Spleen (tissue), 11 donors: ENCODE results near the gene RBM47. TPM values are rescaled to one million over a fixed set of nuclear protein-coding genes. Genes with fewer than 3 reads are reported as not detected.

Source experiments
- DNase-seq: peaks from one replicate; pipeline ENCODE4 v3.0.0-alpha.2; 2020
- H3K27ac ChIP-seq, 8 donors: fragments of 200-600 bp; sonication (generic) in 7 of 8; 1 replicate in 4 of 8; 2 replicates in 4 of 8; pipeline versions ENCODE4 v1.5.0 to v1.8.0; 2016 to 2021; ENCODE audit warnings: inconsistent platforms in 4 of 8, mild to moderate bottlenecking in 4 of 8, moderate library complexity in 1 of 8
- H3K27me3 ChIP-seq, 7 donors: fragments of 200-600 bp; sonication (generic) in 6 of 7; replicated peaks in 1 of 7; 1 replicate in 4 of 7; 2 replicates in 3 of 7; pipeline versions ENCODE4 v1.5.0 to v1.8.0; 2016 to 2021; ENCODE audit warnings: inconsistent platforms in 3 of 7, mild to moderate bottlenecking in 1 of 7
- H3K36me3 ChIP-seq, 6 donors: fragments of 200-600 bp; sonication (generic) in 5 of 6; 1 replicate in 4 of 6; 2 replicates in 2 of 6; pipeline versions ENCODE4 v1.5.0 to v1.8.0; 2016 to 2021; ENCODE audit warnings: inconsistent platforms in 2 of 6
- H3K4me1 ChIP-seq, 6 donors: fragments of 200-600 bp; sonication (generic) in 5 of 6; 1 replicate in 3 of 6; 2 replicates in 3 of 6; pipeline versions ENCODE4 v1.5.0 to v1.8.0; 2016 to 2021; ENCODE audit warnings: inconsistent platforms in 3 of 6
- H3K4me3 ChIP-seq, 8 donors: fragments of 200-600 bp; sonication (generic) in 7 of 8; 1 replicate in 4 of 8; 2 replicates in 4 of 8; pipeline versions ENCODE4 v1.5.0 to v1.8.0; 2016 to 2021; ENCODE audit warnings: inconsistent platforms in 4 of 8, mild to moderate bottlenecking in 4 of 8, moderate library complexity in 2 of 8
- H3K9me3 ChIP-seq, 8 donors: fragments of 200-600 bp; sonication (generic) in 7 of 8; 1 replicate in 4 of 8; 2 replicates in 4 of 8; pipeline versions ENCODE4 v1.5.0 to v1.8.0; 2016 to 2021; ENCODE audit warnings: inconsistent platforms in 4 of 8
- POLR2A ChIP-seq, 3 donors: fragments of 450-650 bp; IDR thresholded peaks; one replicate each; pipeline ENCODE4 v1.5.1; 2017; ENCODE audit warnings: antibody characterized with exemption in 3 of 3, mild to moderate bottlenecking in 1 of 3
- POLR2AphosphoS5 ChIP-seq, 3 donors: sonication (generic); formaldehyde crosslinking; IDR thresholded peaks; one replicate each; pipeline ENCODE4 v1.5.1; 2017; ENCODE audit warnings: antibody characterized with exemption in 3 of 3
- WGBS, 5 donors: extraction: QIAGEN DNeasy Blood & Tissue Kit in 3 of 5; methylation state at CpG; one replicate each; pipeline versions ENCODE4 v1.1.5 to v1.1.7; 2013 to 2018; 5-methylcytosine and 5-hydroxymethylcytosine counted together
- intact Hi-C: fragments of 100-400 bp; cut with DNase I; formaldehyde crosslinking; loops from one replicate; pipeline ENCODE4 v1.15.0; 2023; ENCODE audit warnings: low total_unique reads
- polyA plus RNA-seq, 3 donors: library from polyadenylated mRNA; stranded (reverse); fragments of 200-250 nt; gene quantifications; one replicate each; pipeline ENCODE4 v1.2.1, GENCODE V29; 2013
- total RNA-seq, 7 donors: library from RNA; depleted of rRNA in 3 of 7; stranded (reverse); fragments of >200 nt in 3 of 7; fragmentation: NEBNext Ultra II Directional in 4 of 7; extraction: Animal tissue kit (Norgen Biotek cat#: 25700) in 4 of 7; gene quantifications; one replicate each; pipeline versions ENCODE4 v1.1.0 to v1.2.1, GENCODE V29; 2016 to 2021
- TF ChIP-seq, protein P1 (sequence below), 11 experiments: fragments of 200-600 bp in 7 of 11; fragments of 450-650 bp in 4 of 11; sonication (generic) in 4 of 11; IDR thresholded peaks in 8 of 11; conservative IDR thresholded peaks in 3 of 11; 1 replicate in 7 of 11; 2 replicates in 4 of 11; pipeline versions ENCODE4 v1.4.0 to v1.8.0; 2016 to 2021; ENCODE audit warnings: antibody characterized with exemption in 11 of 11, inconsistent platforms in 4 of 11, mild to moderate bottlenecking in 1 of 11
- donor health status: healthy with polysubstance abuse.
- donor health status: DM: no; HTN: no; CAD: no; lungs with moderate emphysema.
- donor health status: DM: no; HTN: no; CAD: no.
- donor health status: Bipolar disorder and iron deficiency.
- donor health status: healthy.
- donor health status: DM: no; HTN: no; CAD: no.
- donor health status: DM: yes; HTN: yes; CAD: no.

RBM47 gene
- total and polyA plus RNA-seq, 10 donors, result 6.0 to 164 (median 77.9) TPM

DNA sequence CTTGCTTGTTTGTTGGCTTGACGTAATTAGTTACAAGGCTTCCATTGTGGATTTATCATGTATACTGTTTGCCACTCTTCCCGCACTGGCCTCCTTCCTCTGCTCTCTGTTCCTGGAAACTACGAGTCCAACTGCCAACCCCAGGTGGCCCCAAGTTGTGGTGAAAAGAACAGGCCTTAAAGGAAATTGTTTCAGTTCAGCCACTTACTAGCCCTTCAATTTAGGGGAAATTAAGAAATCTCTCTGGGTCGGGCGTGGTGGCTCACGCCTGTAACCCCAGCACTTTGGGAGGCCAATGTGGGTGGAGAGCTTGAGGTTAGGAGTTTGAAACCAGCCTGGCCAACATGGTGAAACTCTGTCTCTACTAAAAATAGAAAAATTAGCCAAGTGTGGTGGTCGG, 28.0 kb downstream of the RBM47 start:
- TF ChIP-seq POLR2A (IDR thresholded peaks at IDR 0.05) (no peak), POLR2AphosphoS5 (IDR thresholded peaks at IDR 0.05) (peak in 1 of 3 donors; percentile 31)
- Histone ChIP-seq H3K4me1 (peaks cover 0 to 72% (median 14%) of the 10 kb centered on the region in 6 donors), H3K9me3 (no peaks in the 10 kb centered on the region), H3K27ac (peak overlapping the region in 7 of 8 donors; percentile 41 to 87 (median 83)), H3K27me3 (no peaks in the 10 kb centered on the region), H3K36me3 (peaks cover 0 to 11% (median 0%) of the 10 kb centered on the region in 6 donors), H3K4me3 (peak overlapping the region in 1 of 8 donors; percentile 8)
- 46 to 77% (median 58%) methylated on average over 7 of the region's 7 CpGs for WGBS, 5 donors
- intact Hi-C loops, result no loop called here
- DNase-seq, result no peak

DNA sequence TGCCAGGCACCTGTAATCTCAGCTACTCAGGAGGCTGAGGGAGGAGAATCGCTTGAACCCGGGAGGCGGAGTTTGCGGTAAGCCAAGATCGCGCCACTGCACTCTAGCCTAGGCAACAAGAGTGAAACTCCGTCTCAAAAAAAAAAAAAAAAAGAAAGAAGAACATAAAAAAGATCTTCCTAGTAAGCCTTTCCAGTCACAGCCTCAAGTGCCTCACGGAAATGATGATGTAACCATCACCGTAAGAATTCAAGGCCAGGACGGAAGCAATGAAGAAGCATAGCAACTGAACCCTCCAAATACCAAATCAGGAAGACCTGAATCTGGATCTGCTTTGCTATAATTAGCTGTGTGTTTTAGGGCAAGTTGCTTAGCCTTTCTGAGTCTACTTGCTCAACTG, 28.8 kb downstream of the RBM47 start:
- Histone ChIP-seq H3K27me3 (no peaks in the 10 kb centered on the region), H3K27ac (peak overlapping the region in 7 of 8 donors; percentile 41 to 87 (median 83)), H3K4me3 (peak overlapping the region in 1 of 8 donors; percentile 8), H3K9me3 (no peaks in the 10 kb centered on the region), H3K4me1 (peaks cover 0 to 65% (median 13%) of the 10 kb centered on the region in 6 donors), H3K36me3 (peaks cover 0 to 15% (median under 1%) of the 10 kb centered on the region in 6 donors)
- TF ChIP-seq POLR2AphosphoS5 (IDR thresholded peaks at IDR 0.05), result peak in 1 of 3 donors; percentile 68
- TF ChIP-seq POLR2A (IDR thresholded peaks at IDR 0.05), result no peak
- TF ChIP-seq, protein P1, sequence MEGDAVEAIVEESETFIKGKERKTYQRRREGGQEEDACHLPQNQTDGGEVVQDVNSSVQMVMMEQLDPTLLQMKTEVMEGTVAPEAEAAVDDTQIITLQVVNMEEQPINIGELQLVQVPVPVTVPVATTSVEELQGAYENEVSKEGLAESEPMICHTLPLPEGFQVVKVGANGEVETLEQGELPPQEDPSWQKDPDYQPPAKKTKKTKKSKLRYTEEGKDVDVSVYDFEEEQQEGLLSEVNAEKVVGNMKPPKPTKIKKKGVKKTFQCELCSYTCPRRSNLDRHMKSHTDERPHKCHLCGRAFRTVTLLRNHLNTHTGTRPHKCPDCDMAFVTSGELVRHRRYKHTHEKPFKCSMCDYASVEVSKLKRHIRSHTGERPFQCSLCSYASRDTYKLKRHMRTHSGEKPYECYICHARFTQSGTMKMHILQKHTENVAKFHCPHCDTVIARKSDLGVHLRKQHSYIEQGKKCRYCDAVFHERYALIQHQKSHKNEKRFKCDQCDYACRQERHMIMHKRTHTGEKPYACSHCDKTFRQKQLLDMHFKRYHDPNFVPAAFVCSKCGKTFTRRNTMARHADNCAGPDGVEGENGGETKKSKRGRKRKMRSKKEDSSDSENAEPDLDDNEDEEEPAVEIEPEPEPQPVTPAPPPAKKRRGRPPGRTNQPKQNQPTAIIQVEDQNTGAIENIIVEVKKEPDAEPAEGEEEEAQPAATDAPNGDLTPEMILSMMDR (IDR thresholded peaks at IDR 0.05 in 8 of 11, conservative IDR thresholded peaks at IDR 0.05 in 3 of 11), result no peak
- 65 to 78% (median 73%) methylated on average over 10 of the region's 10 CpGs for WGBS, 5 donors
- intact Hi-C loops, result no loop called here
- DNase-seq, result peak; percentile 77

DNA sequence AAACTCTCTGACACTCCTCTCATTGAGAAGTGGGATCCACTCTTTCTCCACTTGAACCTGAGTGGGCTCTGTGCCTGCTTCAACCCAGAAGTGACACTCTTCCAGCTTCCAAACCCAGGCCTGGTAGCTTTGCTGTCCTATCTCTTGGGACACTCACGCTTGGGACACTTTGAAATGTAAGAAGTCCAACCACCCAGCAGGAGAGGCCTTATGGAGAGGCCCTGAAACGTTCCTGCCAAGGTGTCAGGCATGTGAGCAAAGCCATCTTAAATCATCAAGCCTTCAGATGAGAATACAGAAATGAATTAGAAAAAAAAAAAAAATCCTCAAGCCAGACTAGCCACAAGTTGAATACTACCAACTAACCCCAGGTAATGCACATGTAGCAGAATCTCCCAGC, 30.2 kb downstream of the RBM47 start:
- intact Hi-C loops, result no loop called here
- WGBS, 5 donors, result 81 to 95% (median 85%) methylated on average over 2 of the region's 2 CpGs

DNA sequence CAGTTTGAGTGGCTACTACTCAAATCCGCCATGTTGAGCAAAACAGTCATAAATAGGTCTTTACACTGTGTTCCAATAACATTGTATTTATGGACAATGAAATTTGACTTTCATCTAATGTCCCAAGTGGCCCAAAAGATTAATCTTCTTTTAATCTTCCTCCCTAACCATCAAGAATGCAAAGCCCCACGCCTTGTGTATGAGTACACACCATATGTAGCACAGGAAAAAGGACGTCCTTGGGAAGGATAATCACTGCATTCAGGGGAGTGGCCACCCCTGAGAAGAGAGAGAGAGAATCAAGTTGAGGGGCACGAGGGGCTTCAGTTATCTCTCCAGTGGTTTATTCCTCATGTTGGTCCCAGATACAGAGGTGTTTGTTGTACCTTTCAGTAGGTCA, 33.1 kb downstream of the RBM47 start:
- peaks cover 0 to 28% (median 12%) of the 10 kb centered on the region in 6 donors for H3K4me1 ChIP-seq
- peaks cover 0 to 55% (median 10%) of the 10 kb centered on the region in 6 donors for H3K36me3 ChIP-seq
- WGBS, 5 donors, result 69 to 88% (median 82%) methylated on average over 4 of the region's 4 CpGs
- no peaks in the 10 kb centered on the region for H3K27me3 ChIP-seq
- H3K9me3 ChIP-seq, result no peaks in the 10 kb centered on the region
- H3K4me3 ChIP-seq, result no peak overlapping the region
- DNase-seq, result no peak
- no peak overlapping the region for H3K27ac ChIP-seq
- TF ChIP-seq, protein P1 (IDR thresholded peaks at IDR 0.05 in 8 of 11, conservative IDR thresholded peaks at IDR 0.05 in 3 of 11), result no peak
- TF ChIP-seq POLR2AphosphoS5 (IDR thresholded peaks at IDR 0.05) (no peak), POLR2A (IDR thresholded peaks at IDR 0.05) (no peak)
- intact Hi-C loops, result no loop called here

More for the DNA sequence above, 30.2 kb downstream of the RBM47 start:
- H3K27me3 ChIP-seq, result no peaks in the 10 kb centered on the region
- no peak for DNase-seq
- TF ChIP-seq, protein P1 (IDR thresholded peaks at IDR 0.05 in 8 of 11, conservative IDR thresholded peaks at IDR 0.05 in 3 of 11), result no peak
- no peak for TF ChIP-seq POLR2AphosphoS5 (IDR thresholded peaks at IDR 0.05)
- no peak for TF ChIP-seq POLR2A (IDR thresholded peaks at IDR 0.05)
- H3K4me1 ChIP-seq, result peaks cover 0 to 57% (median 11%) of the 10 kb centered on the region in 6 donors
- no peak overlapping the region for H3K4me3 ChIP-seq
- H3K36me3 ChIP-seq, result peaks cover 0 to 29% (median 8%) of the 10 kb centered on the region in 6 donors
- no peaks in the 10 kb centered on the region for H3K9me3 ChIP-seq
- peak overlapping the region in 2 of 8 donors; percentile 84 to 87 for H3K27ac ChIP-seq
